HL-60 (cell line): ENCODE results near the gene SHH.

Source experiments
- GABPA ChIP-seq: IDR thresholded peaks from 2 replicates; pipeline ENCODE4 v1.6.1; 2012; ENCODE audit warnings: low read depth
- POLR2AphosphoS5 ChIP-seq: IDR thresholded peaks from 2 replicates; pipeline ENCODE4 v1.6.1; 2012; ENCODE audit warnings: low read depth
- TF ChIP-seq, protein P1 (sequence below): IDR thresholded peaks from one replicate; pipeline ENCODE4 v1.5.1; 2011; ENCODE audit warnings: low read length, control low read depth, inconsistent platforms; ENCODE audit not compliant: insufficient read depth
- TF ChIP-seq, protein P2 (sequence below): IDR thresholded peaks from 2 replicates; pipeline ENCODE4 v1.6.1; 2012; ENCODE audit warnings: low read depth; ENCODE audit not compliant: insufficient replicate concordance

DNA sequence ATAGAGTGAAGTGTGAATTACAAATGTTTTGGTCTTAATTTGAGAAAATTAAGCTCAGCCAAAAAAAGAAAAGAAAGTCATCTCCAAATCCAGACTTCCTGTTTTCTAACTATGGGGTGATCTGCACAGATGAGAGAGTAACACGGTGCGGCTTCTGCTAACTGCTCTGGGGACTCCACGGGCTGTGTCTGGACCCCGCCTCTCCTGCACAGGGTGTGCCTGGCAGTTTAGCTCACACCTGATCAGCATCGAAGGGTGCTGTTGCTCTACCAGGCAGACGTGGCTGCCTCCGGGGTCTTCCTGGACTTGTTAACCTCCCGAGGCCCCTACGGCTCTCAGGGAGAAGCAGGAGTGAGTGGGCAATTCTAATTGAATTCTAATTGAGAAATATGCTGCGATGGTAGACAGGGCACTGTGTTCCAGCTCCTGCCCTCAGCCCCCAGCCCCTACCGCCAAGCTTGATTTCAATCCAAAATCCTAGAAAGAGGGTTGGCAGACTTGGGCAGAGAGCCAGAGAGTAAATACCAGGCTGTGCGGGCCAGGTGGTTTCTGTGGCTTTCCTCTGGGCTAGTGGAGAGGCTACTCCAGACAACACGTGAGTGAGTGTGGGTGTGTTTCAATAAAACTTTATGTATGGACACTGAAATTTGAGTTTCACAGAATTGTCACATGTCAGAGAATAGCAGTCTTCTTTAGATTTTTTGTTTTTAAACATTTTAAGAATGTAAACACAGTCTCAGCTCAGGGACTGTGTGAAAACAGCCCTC, 13.4 kb downstream of the SHH start:
- TF ChIP-seq POLR2AphosphoS5 (no peak), GABPA (no peak)
- TF ChIP-seq, protein P1, sequence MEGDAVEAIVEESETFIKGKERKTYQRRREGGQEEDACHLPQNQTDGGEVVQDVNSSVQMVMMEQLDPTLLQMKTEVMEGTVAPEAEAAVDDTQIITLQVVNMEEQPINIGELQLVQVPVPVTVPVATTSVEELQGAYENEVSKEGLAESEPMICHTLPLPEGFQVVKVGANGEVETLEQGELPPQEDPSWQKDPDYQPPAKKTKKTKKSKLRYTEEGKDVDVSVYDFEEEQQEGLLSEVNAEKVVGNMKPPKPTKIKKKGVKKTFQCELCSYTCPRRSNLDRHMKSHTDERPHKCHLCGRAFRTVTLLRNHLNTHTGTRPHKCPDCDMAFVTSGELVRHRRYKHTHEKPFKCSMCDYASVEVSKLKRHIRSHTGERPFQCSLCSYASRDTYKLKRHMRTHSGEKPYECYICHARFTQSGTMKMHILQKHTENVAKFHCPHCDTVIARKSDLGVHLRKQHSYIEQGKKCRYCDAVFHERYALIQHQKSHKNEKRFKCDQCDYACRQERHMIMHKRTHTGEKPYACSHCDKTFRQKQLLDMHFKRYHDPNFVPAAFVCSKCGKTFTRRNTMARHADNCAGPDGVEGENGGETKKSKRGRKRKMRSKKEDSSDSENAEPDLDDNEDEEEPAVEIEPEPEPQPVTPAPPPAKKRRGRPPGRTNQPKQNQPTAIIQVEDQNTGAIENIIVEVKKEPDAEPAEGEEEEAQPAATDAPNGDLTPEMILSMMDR = no peak
- TF ChIP-seq, protein P2, sequence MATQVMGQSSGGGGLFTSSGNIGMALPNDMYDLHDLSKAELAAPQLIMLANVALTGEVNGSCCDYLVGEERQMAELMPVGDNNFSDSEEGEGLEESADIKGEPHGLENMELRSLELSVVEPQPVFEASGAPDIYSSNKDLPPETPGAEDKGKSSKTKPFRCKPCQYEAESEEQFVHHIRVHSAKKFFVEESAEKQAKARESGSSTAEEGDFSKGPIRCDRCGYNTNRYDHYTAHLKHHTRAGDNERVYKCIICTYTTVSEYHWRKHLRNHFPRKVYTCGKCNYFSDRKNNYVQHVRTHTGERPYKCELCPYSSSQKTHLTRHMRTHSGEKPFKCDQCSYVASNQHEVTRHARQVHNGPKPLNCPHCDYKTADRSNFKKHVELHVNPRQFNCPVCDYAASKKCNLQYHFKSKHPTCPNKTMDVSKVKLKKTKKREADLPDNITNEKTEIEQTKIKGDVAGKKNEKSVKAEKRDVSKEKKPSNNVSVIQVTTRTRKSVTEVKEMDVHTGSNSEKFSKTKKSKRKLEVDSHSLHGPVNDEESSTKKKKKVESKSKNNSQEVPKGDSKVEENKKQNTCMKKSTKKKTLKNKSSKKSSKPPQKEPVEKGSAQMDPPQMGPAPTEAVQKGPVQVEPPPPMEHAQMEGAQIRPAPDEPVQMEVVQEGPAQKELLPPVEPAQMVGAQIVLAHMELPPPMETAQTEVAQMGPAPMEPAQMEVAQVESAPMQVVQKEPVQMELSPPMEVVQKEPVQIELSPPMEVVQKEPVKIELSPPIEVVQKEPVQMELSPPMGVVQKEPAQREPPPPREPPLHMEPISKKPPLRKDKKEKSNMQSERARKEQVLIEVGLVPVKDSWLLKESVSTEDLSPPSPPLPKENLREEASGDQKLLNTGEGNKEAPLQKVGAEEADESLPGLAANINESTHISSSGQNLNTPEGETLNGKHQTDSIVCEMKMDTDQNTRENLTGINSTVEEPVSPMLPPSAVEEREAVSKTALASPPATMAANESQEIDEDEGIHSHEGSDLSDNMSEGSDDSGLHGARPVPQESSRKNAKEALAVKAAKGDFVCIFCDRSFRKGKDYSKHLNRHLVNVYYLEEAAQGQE = no peak
